ENCODE measurements around the gene ABHD5. TPM values are rescaled to one million over a fixed set of nuclear protein-coding genes. Genes with fewer than 3 reads are reported as not detected.

ABHD5 gene
- total RNA-seq, 1 donor from 2014 or later, result 8.1 TPM

DNA sequence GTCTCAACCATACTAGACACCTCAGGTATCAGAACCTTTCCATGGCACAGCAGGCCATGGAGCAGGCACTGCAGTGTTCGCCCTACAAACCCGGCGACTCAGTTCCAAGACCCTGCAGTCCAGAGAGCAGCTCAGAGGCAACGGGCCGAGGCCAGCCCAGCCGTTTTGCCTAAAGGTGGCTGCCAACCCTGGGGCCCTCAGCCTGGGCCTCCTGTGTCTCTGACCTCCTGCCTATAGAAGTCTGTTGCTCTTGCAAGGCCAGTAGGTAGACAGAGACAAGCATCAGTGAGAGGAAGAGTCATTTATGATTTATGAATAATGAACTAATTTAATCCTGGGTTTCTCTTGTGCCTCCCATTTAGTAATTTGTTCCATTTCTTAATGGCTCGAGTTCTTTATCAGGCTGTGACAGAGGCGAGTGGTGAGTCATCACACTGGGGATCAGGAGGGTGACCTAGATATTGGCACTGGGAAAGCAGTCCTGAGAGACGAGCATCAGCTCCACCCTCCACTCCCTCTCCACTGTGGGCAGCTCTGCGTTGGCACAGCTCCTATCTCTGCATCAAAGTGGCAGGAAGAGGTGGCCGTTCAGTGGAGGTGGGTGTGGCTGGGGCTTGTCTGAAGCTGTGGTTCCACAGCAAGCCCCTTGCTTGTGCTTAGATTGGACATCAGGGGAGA is 79.8 kb downstream of the ABHD5 start:
- TF ChIP-seq, protein P1, sequence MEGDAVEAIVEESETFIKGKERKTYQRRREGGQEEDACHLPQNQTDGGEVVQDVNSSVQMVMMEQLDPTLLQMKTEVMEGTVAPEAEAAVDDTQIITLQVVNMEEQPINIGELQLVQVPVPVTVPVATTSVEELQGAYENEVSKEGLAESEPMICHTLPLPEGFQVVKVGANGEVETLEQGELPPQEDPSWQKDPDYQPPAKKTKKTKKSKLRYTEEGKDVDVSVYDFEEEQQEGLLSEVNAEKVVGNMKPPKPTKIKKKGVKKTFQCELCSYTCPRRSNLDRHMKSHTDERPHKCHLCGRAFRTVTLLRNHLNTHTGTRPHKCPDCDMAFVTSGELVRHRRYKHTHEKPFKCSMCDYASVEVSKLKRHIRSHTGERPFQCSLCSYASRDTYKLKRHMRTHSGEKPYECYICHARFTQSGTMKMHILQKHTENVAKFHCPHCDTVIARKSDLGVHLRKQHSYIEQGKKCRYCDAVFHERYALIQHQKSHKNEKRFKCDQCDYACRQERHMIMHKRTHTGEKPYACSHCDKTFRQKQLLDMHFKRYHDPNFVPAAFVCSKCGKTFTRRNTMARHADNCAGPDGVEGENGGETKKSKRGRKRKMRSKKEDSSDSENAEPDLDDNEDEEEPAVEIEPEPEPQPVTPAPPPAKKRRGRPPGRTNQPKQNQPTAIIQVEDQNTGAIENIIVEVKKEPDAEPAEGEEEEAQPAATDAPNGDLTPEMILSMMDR (IDR thresholded peaks at IDR 0.05; ENCODE audit: partially characterized antibody, unreplicated experiment), result no peak
- Mint-ChIP-seq H3K27ac (ENCODE audit: unreplicated experiment) (no peak overlapping the region), H3K4me3 (ENCODE audit: unreplicated experiment) (no peak overlapping the region), H3K27me3 (ENCODE audit: unreplicated experiment) (no peaks in the 10 kb centered on the region), H3K4me1 (ENCODE audit: low read depth, unreplicated experiment) (peaks cover 8% of the 10 kb centered on the region), H3K36me3 (ENCODE audit: unreplicated experiment) (no peaks in the 10 kb centered on the region), H3K9me3 (ENCODE audit: unreplicated experiment) (no peaks in the 10 kb centered on the region)
- DNase-seq, result no peak

DNA sequence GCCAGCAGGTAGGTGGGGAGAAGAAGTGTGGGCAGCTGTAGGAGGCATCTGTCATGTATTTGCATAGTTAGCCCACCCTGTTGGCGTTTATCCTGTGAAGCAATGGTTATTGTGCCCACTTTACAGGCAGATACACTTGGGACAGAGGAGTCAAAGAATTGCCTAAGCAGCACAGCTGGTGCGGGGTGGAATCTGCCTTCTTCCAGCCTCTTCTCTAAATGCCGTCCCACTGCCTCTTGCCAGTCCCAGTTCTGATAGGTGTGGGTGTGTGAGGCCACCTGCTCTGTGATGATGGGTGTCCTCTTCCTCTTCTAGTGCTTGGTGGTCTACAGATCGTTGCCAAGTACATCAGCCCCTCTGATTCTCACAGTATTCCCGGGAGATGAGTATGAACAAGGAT is 80.9 kb downstream of the ABHD5 start:
- H3K36me3 Mint-ChIP-seq (ENCODE audit: unreplicated experiment), result no peaks in the 10 kb centered on the region
- H3K4me1 Mint-ChIP-seq (ENCODE audit: low read depth, unreplicated experiment), result peaks cover 8% of the 10 kb centered on the region
- H3K4me3 Mint-ChIP-seq (ENCODE audit: unreplicated experiment), result no peak overlapping the region
- peaks cover 2% of the 10 kb centered on the region for H3K9me3 Mint-ChIP-seq (ENCODE audit: unreplicated experiment)
- H3K27me3 Mint-ChIP-seq (ENCODE audit: unreplicated experiment), result no peaks in the 10 kb centered on the region
- TF ChIP-seq, protein P1 (IDR thresholded peaks at IDR 0.05; ENCODE audit: partially characterized antibody, unreplicated experiment), result no peak
- no peak overlapping the region for H3K27ac Mint-ChIP-seq (ENCODE audit: unreplicated experiment)
- DNase-seq, result no peak

DNA sequence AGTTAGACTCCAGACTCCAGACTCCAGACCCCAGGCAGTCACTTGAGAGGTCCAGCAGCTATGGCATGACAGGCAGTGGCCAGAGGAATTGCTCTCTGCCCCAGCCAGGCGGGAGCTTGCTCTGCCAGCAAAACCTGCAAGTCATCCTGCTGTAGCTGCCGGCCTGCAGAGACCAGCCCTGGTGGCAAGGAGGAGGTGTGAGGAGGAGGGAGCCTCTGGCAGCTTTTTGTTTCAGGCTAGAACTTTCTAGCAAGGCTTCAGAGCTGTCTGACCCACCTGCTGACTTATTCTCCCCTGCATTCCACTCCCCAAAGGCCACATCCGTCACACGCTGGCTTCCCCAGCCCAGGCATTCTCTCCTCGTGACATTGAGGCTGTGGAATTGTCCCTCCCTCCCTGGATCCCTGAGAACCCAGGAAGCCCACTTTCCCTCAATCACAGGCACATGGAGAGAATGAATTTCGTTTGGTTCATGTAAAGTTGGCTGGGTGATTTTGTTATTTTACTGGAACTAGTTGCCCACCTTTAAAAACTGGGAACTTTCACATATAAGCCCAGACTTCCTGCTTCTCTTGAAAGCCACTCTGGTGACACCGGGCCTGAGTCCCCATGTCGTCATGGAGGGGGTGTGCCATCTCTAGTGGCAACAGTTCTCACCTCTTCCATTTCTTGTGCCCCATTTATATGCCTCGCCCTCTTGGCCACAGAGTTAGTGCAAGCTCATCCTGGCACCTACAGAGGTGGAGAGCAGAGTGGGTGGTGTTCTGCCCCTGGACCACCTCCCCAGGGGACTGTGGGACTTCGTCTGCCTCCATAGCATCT is 82.7 kb downstream of the ABHD5 start:
- Mint-ChIP-seq H3K36me3 (ENCODE audit: unreplicated experiment) (no peaks in the 10 kb centered on the region), H3K27me3 (ENCODE audit: unreplicated experiment) (no peaks in the 10 kb centered on the region), H3K4me3 (ENCODE audit: unreplicated experiment) (no peak overlapping the region), H3K27ac (ENCODE audit: unreplicated experiment) (no peak overlapping the region), H3K9me3 (ENCODE audit: unreplicated experiment) (peaks cover 4% of the 10 kb centered on the region), H3K4me1 (ENCODE audit: low read depth, unreplicated experiment) (peaks cover 8% of the 10 kb centered on the region)
- DNase-seq, result no peak
- TF ChIP-seq, protein P1 (IDR thresholded peaks at IDR 0.05; ENCODE audit: partially characterized antibody, unreplicated experiment), result no peak

DNA sequence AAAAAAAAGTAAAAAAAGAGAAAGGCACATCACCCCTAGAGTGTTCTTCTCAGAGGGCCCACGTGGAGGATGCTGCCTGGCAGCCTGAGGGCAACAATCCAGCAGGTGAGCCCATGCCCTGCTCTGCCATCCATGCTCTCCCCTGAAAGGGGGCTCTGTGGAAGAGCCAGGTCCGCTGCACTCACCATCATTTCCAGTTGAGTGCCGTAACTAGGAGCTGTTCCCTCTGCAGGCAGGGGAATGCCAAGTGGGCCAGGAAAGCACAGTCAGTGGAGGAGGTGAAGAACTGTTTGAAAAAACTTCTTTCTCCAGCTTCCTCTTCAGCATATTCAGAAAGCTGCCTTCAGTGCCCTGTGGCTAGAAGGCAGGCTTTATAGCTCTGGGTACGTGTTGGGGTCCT is 84.1 kb downstream of the ABHD5 start:
- Mint-ChIP-seq H3K9me3 (ENCODE audit: unreplicated experiment) (peaks cover 6% of the 10 kb centered on the region), H3K27ac (ENCODE audit: unreplicated experiment) (no peak overlapping the region), H3K27me3 (ENCODE audit: unreplicated experiment) (no peaks in the 10 kb centered on the region), H3K4me1 (ENCODE audit: low read depth, unreplicated experiment) (no peaks in the 10 kb centered on the region), H3K36me3 (ENCODE audit: unreplicated experiment) (peaks cover 5% of the 10 kb centered on the region), H3K4me3 (ENCODE audit: unreplicated experiment) (no peak overlapping the region)
- TF ChIP-seq, protein P1 (IDR thresholded peaks at IDR 0.05; ENCODE audit: partially characterized antibody, unreplicated experiment), result no peak
- DNase-seq, result no peak

DNA sequence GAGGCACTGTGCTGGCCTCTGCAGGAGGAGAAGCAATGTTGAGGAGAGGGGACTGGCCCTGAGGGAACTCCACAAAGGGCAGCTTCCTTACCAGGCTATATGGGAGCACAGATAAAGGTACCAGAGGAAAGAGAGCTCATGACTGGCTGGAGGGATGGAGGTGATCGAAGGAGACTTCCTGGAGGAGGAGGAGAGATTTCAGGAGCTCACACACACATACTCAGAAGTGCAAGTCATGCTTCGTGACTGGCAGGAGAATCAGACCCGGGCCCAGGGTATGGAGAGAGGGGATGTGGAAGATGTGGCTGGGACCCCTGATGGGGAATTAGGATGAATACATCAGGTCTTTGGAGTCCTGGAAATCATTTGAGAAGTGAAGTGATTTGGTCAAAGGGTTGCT is 85.4 kb downstream of the ABHD5 start:
- Mint-ChIP-seq H3K4me3 (ENCODE audit: unreplicated experiment) (no peak overlapping the region), H3K9me3 (ENCODE audit: unreplicated experiment) (peaks cover 8% of the 10 kb centered on the region), H3K27me3 (ENCODE audit: unreplicated experiment) (no peaks in the 10 kb centered on the region), H3K4me1 (ENCODE audit: low read depth, unreplicated experiment) (no peaks in the 10 kb centered on the region), H3K36me3 (ENCODE audit: unreplicated experiment) (peaks cover 5% of the 10 kb centered on the region), H3K27ac (ENCODE audit: unreplicated experiment) (no peak overlapping the region)
- no peak for DNase-seq
- TF ChIP-seq, protein P1 (IDR thresholded peaks at IDR 0.05; ENCODE audit: partially characterized antibody, unreplicated experiment), result no peak

All from glutamatergic neuron (in vitro differentiated cells).